GM21717 (cell line): ENCODE results near the gene C1QTNF12.
"Not testable (repeated sequence)": the region's sequence is repeated elsewhere in the genome, so short reads cannot be mapped to it uniquely, and the experiment has no call there.

ENCODE experiments used
- ATAC-seq: cut with Tn5 transposase; IDR thresholded peaks from one replicate; pipeline ENCODE4 v1.9.1; 2021; ENCODE audit warnings: mild to moderate bottlenecking, moderate library complexity; ENCODE audit not compliant: unreplicated experiment

The C1QTNF12 gene

GRCh38 chr1:1259951-1260600, 13.6 kb upstream of the C1QTNF12 start:
- ATAC-seq = no peak

- ATAC-seq = no peak
These were observed 13.0 kb upstream of the C1QTNF12 start for GRCh38 chr1:1259540-1259939.

DNA sequence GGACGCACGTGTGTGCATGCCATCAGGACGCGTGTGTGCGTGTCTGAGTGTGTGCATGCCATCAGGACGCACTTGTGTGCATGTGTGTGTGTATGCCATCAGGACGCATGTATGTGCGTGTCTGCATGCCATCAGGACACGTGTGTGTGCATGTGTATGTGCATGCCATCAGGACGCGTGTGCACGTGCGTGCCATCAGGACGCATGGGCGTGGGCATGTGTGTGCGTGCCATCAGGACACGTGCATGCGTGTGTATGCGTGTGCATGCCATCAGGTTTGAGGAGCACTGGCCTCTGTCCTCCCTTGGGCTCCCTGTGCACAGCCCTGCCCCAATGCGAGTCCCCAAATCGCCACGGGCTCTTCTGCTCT, 12.6 kb upstream of the C1QTNF12 start:
- no peak for ATAC-seq

DNA sequence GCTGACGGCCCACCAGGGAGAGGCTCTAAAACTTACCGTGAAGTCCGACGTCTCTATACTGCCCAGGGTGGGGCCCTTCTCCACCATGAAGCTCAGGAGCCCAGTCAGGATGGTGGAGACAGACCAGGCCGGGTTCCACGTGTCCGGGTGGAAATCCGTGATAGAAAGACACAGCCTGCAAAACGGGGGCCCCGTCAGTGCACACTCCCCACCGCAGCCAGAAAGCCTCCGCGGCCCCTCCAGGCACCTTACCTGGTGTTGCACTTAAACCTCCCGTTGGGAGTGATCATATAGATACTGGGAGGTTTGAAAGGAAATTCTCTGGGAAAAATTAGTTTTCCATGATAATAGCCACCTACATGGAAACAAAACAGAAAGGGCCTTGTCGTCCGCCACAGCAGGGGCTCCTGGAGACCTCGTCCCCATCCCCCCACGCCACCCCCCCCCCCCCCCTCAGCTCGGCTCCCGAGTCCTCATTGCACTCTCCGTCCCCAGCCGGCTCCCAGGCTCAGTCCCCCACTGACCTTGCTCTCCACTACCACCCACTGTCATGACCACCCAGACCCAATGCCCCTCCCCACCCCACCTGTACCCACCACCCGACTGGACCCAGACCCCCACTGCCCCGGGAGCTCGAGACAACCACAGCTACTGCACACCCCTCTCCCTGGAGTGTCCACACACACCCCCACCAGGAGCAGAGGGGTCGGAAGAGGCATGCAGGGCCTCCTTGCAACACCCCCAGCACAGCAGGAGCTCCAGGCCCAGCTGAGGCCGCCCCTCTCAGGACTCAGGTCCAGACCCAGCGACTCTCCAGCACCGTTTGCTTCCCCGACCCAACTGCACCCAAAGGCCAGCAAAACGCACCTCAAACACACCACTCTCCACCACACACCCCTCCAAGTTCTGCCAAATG, 10.7 kb upstream of the C1QTNF12 start:
- no peak for ATAC-seq

GRCh38 chr1:1255611-1256010, 9.1 kb upstream of the C1QTNF12 start:
- no peak for ATAC-seq

DNA sequence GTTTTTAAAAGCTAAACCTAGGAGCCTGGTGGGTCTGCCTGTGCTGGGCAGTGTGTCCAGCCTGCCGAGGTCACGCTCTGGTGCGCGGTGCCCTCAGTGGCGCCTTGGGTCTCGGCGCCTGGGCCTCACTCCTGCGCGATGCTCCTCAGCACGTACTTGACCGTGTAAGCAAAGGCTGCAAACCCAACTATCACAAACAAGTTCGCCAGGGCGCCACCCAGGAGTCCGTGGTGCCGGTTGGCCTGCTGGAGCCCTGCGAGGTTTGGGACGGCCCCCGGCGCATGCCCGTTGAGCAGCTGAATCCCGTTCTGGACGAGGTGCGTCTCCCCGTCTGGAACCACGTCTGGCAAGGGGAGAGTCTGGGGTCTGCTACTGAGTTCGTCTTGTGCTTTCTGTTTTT, 8.6 kb upstream of the C1QTNF12 start:
- ATAC-seq = no peak

DNA sequence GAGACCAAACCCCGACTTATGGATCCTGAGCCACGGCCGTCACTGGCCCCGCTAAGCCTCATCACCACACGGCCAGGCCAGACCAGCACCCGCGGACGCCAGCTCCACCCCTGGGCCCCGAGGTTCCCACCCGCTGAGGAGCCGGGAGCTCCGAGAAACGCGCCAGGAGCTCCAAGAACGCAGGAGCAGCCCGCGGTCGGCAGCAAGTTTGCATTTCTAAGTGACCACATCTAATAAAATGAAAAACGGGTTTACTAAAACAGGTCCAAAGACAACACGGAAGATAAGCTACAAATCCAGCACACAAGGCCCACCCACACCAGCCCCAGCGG, 8.1 kb upstream of the C1QTNF12 start:
- no peak for ATAC-seq

GRCh38 chr1:1253972-1254666, 7.6 kb upstream of the C1QTNF12 start:
- no peak for ATAC-seq

- ATAC-seq = no peak
These were observed 6.8 kb upstream of the C1QTNF12 start for GRCh38 chr1:1253314-1253713.

DNA sequence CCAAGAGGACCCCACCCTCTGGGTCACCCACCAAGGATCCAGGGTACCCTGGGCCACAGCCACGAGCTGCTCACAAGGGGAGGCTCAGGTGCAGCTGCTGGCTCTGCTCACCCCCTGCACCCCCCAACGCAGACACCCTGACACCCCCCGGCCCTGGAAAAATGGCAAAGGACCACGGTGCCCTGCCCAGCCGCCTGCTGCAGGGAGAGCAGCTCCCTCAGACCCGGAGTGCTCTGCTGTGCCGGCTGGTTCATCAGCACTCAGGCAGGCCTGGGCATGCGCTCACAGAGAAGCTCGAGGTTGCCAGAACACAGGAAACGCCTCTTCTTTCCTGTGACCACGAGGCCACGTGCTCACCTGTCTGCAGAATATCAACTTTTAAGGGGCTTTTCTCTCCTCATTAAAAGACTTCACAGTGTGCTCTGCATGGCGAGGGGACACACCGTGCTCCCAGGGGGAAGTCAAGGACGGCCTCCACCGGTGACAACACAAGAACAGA, 4.3 kb upstream of the C1QTNF12 start:
- no peak for ATAC-seq

GRCh38 chr1:1248009-1248913, 1.7 kb upstream of the C1QTNF12 start:
- ATAC-seq = not testable (repeated sequence)

- no peak for ATAC-seq
These were observed 905 bp upstream of the C1QTNF12 start for GRCh38 chr1:1247341-1247913.

- no peak for ATAC-seq
These were observed 525 bp downstream of the C1QTNF12 start for GRCh38 chr1:1245817-1246576.

DNA sequence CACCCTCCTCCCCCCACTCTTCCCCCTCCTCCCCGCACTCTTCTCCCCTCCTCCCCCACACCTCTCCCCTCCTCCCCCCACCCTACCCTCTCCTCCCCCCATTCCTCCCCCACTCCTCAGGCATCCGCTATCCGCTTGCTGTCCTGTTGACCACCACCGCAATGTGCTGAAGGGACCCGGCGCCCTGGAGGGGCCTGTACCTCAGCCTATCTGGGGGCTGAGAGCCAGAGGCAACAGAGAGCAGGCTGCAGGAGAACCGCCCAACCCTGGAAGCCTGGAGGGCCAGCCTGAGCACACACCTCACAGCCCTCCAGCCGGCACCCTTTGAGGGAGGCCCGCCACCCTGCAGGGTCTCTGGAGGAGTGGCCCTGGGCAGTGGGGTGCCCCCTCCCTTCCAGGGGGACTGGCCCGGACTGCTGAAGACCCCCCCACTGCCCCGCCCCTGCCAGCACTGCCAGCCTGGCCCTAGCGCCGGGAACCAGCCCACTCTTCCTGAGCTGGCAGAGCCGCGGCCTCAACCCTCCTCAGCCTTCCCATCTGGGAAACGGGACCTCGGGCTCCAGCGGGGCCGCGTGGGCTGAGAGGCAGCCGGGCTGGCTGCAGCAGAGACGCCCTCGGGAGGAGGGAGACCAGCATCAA, 1.2 kb downstream of the C1QTNF12 start:
- no peak for ATAC-seq

DNA sequence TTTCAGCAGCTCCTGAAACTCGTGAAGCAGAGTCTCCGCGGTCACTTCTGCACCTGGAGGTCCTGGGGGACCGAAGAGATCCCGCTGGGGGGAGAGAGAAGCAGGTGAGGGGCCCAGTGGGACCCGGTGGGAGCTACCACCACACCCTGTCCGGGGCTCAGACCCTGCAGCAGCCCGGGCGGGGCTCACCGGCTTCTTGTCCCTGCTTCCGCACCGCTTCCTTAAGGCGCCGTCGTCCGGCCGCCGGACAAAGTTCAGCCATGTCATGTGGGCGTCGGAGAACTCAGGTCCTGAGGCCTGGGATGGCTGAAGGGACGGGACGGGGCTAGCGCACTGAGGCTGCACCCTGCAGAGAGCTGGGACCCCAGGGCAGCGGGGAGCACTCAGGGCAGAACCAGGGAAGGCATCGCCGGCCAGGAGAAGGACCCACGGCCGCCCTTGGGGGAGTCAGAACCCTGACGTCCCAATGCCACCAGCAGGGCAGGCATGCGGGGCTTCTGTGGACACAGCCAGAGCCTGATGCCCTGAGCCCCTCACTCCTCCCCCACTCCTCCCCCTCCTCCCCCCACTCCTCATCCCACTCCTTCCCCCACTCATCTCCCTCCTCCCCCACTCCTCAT, 2.2 kb downstream of the C1QTNF12 start:
- no peak for ATAC-seq

DNA sequence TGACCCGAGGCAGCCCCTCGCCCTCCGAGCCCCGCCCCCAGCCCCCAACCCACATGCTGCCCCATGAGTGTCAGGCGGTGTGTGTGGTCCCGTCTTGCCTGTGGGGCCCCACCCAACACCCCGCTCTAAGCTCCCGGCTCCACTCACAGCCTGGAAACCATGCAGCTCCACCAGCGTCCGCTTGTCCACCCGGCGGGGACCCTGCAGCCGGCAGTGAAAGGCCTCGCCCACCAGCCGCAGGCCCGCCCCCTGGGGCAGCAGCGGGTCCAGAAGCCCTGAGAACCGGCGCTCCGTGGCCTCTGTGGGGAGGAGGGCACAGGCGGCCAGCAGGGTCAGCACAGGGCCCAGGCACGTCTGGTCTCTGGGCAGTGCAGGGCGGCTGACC, 2.7 kb downstream of the C1QTNF12 start:
- ATAC-seq = no peak

- no peak for ATAC-seq
These were observed 3.3 kb downstream of the C1QTNF12 start for GRCh38 chr1:1243266-1243660.

- ATAC-seq = no peak
These were observed 3.9 kb downstream of the C1QTNF12 start for GRCh38 chr1:1242461-1243265.
